Memory B cell (primary cell): Measurements from ENCODE around the gene DBR1.

Experiments used
- ATAC-seq: fragments of 150-1000 bp; cut with Tn5 transposase; 2 replicates; pipeline ENCODE4 v1.10.0; 2021; ENCODE audit warnings: low read depth, mild to moderate bottlenecking, moderate library complexity
- DNase-seq, 2 donors: peaks; one replicate each; pipeline ENCODE4 v3.0.0; 2022; ENCODE audit warnings: low spot score in 2 of 2
- H3K27ac Mint-ChIP-seq: one replicate; pipeline ENCODE4 v1.8.0; 2022; ENCODE audit warnings: mild to moderate bottlenecking, moderate library complexity, mixed read lengths
- H3K27me3 Mint-ChIP-seq: one replicate; pipeline ENCODE4 v1.8.0; 2022; ENCODE audit warnings: mixed read lengths
- H3K36me3 Mint-ChIP-seq: one replicate; pipeline ENCODE4 v1.8.0; 2022; ENCODE audit warnings: mild to moderate bottlenecking, mixed read lengths
- H3K4me1 Mint-ChIP-seq: one replicate; pipeline ENCODE4 v1.8.0; 2022; ENCODE audit warnings: mixed read lengths
- H3K4me3 Mint-ChIP-seq: one replicate; pipeline ENCODE4 v1.8.0; 2022; ENCODE audit warnings: mild to moderate bottlenecking, moderate library complexity, mixed read lengths
- H3K9me3 Mint-ChIP-seq: one replicate; pipeline ENCODE4 v1.8.0; 2022; ENCODE audit warnings: mixed read lengths

DBR1 gene

DNA sequence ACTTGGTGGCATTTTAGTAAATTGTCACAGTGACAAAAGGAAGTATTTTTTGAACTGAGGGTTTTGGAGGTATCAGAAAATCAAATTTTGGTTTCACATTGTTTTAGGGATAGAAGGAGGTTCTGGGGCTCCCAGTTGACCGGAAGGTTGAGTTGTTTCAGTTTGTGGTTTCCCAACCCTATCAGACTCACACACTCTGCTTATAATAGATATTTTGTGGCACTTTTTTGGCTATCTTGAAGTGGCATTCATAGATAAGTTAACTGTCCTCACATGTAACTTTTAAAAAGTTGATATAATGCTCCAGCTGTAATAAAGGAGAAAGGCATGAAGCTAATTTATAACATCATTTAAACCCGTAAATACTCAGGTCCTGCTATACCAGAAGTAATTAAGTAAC is 25.1 kb upstream of the DBR1 start:
- ATAC-seq (no peak), DNase-seq (no peak)
- Mint-ChIP-seq H3K9me3 (no peaks in the 10 kb centered on the region), H3K27ac (peak overlapping the region; percentile 15), H3K4me1 (peaks cover 28% of the 10 kb centered on the region), H3K36me3 (peaks cover 10% of the 10 kb centered on the region), H3K27me3 (no peaks in the 10 kb centered on the region), H3K4me3 (no peak overlapping the region)

DNA sequence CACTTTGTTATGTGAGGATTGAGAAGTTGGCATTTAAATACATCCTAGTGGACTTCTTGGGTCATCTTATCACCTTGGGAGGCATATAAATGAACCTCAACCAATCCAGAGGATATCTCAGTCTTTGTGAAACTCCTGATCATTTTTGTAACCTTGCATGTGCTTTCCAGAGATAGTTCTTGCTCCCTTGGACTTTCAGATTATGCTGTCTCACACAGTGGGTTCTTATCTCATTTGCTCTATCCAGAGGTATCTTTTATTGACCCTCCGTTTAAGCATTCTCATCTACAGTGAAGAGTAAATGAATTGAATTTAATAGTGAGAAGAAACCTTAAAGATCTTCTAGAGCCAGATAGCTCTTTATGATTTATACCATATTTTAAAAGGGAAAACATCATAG is 22.8 kb upstream of the DBR1 start:
- no peak overlapping the region for H3K4me3 Mint-ChIP-seq
- H3K36me3 Mint-ChIP-seq = peaks cover 6% of the 10 kb centered on the region
- no peaks in the 10 kb centered on the region for H3K9me3 Mint-ChIP-seq
- no peak for DNase-seq
- H3K27ac Mint-ChIP-seq = no peak overlapping the region
- H3K27me3 Mint-ChIP-seq = no peaks in the 10 kb centered on the region
- H3K4me1 Mint-ChIP-seq = peaks cover 16% of the 10 kb centered on the region
- no peak for ATAC-seq

DNA sequence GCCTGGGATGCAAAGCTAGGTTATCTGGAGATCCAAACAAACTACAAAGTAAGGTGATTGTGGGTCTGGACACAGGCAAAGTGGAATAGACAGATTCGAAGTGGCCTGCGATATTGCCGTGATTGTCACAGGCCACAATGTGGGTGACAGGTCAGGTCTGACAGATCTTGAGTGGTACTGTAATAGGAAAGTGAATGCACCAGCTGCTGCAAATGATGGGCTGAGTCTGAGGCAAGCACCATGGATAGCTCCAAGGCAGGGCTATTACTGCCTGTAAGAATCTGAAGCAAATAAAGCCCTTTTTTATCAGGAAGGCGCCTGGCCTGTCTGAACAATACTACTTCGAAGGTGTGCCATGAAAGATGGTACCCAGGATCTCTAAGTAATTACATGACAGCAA is 22.3 kb upstream of the DBR1 start:
- Mint-ChIP-seq H3K36me3 (peaks cover 6% of the 10 kb centered on the region), H3K4me1 (peaks cover 16% of the 10 kb centered on the region), H3K27ac (no peak overlapping the region), H3K4me3 (no peak overlapping the region), H3K27me3 (no peaks in the 10 kb centered on the region), H3K9me3 (no peaks in the 10 kb centered on the region)
- ATAC-seq (no peak), DNase-seq (no peak)

DNA sequence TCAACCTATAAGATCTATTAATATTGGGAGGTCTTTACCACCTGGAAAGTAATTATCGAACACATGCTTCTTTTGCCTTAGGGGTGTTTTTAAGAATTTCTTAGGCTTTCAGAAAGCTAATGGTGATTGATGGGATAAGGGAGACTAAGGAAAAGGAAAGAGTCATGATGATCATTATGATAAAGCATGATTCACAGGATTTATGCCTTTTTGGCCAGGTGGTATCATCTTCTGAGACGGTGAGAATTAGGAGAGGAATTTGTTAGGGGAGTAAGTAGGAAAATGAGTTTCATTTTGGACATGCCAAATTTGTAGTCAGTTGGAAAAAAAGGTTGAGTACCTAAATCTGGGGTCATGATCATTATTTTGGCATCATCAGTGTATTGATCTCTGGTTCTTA is 21.3 kb upstream of the DBR1 start:
- Mint-ChIP-seq H3K27me3 (no peaks in the 10 kb centered on the region), H3K4me3 (no peak overlapping the region), H3K36me3 (peaks cover 9% of the 10 kb centered on the region), H3K9me3 (no peaks in the 10 kb centered on the region), H3K4me1 (peaks cover 19% of the 10 kb centered on the region), H3K27ac (no peak overlapping the region)
- no peak for ATAC-seq
- no peak for DNase-seq

DNA sequence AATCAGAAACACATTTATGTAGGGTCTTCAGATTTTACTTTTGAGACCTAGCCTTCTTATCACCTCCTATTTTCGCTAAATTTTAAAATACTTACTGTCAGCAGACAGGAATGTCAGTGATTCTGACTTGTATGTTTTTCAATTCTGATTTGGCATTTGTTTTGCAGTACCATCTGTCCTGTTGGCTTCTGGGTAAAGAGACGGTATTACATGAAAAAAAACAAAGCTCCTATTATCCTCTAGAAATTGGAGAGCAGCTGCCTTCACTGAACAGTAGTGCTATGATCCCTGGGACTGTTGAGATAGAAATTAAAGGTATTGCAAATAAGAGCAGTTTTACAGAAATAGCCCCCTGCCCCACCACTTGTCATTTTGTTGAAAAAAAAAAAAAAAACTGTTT is 20.8 kb upstream of the DBR1 start:
- no peak overlapping the region for H3K27ac Mint-ChIP-seq
- DNase-seq = no peak
- no peak for ATAC-seq
- H3K27me3 Mint-ChIP-seq = no peaks in the 10 kb centered on the region
- peaks cover 11% of the 10 kb centered on the region for H3K36me3 Mint-ChIP-seq
- peaks cover 22% of the 10 kb centered on the region for H3K4me1 Mint-ChIP-seq
- no peak overlapping the region for H3K4me3 Mint-ChIP-seq
- no peaks in the 10 kb centered on the region for H3K9me3 Mint-ChIP-seq

DNA sequence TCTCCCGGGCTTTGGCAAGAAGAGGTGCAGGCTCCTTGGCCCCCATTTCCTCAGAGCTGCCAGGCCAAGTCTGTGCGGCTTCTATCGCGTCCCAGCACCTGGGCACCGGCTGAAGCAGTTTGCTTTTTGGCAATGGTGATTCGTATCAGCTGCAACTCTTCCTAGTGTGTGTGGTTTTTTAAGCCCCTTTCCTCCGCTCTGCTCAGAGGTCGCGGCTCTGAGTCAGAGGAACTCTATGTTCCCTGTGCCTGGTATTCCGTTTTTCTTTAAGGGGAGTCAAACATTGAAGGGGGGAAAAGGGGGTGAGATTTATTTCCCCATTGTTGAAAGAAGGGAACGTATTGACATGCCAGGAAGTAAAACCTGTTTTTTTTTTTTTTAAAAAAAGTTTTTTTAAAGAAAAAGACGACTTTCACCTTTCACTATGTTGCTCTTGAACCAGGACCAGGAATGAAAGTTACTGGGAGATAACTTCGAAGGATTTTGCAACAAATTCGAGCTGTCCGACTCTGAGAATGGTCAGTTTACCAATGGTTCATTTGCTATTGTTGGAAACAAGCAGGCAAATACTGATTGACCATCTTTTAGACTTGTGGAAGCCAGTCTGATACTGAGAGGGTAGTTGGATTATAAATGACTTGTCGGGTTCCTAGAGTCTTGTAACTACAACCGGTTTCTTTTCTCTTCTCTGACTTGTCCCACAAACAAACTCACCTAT is 13.5 kb upstream of the DBR1 start:
- H3K27me3 Mint-ChIP-seq = peaks cover 2% of the 10 kb centered on the region
- no peak for DNase-seq

DNA sequence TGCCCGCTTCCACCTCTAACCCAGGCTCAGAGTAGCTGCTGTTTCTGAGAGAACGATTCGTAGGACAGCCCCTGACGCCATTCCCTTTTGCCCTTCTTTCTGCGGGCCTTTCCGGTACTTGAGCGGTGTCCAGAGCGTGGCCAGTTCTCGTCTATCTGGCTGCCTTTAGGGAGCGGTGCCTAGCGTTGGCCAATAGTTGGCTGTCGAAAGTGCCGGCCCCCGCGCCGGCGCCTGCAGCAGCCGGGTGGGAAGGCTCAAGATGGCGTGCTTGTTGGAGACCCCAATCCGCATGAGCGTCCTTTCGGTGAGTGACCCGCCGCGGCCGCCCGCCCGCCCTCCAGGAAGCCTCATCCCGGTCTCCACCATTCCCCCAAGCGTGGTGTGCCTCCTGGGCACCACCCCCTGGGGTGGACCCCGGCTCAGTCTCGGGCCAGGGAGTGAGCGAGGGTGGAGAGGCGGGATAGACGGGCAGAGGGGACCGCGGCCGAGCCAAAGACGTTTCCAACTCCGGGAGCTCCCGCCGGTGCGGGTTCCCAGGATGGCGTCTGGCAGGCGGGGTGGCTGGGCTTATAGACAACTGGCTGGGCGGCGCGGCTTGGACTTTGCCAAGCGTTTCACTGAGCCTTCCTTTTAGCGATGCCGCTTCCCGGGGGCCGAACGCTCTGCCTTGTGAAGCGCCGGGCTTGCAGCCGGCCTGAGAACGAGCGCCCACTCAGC is 12.7 kb upstream of the DBR1 start, which contains the start of gene ARMC8:
TSS of gene ARMC8 (plus strand) at position 6 of the 717 bp plus-strand sequence. CDS start at position 260, 254 bp downstream.
- Mint-ChIP-seq H3K27me3 (peaks cover 2% of the 10 kb centered on the region), H3K36me3 (peaks cover 6% of the 10 kb centered on the region), H3K4me3 (peak within 1 kb of the TSS; percentile 95), H3K4me1 (peaks cover 27% of the 10 kb centered on the region), H3K9me3 (no peaks in the 10 kb centered on the region), H3K27ac (peak within 1 kb of the TSS; percentile 95)
- ATAC-seq (peak; percentile 59), DNase-seq (peak; percentile 20 to 83)

More for the DNA sequence above, 13.5 kb upstream of the DBR1 start:
- H3K4me1 Mint-ChIP-seq = peaks cover 27% of the 10 kb centered on the region
- H3K36me3 Mint-ChIP-seq = peaks cover 6% of the 10 kb centered on the region
- ATAC-seq = peak; percentile 26
- peak overlapping the region; percentile 55 for H3K27ac Mint-ChIP-seq
- no peaks in the 10 kb centered on the region for H3K9me3 Mint-ChIP-seq
- H3K4me3 Mint-ChIP-seq = peak overlapping the region; percentile 95

DNA sequence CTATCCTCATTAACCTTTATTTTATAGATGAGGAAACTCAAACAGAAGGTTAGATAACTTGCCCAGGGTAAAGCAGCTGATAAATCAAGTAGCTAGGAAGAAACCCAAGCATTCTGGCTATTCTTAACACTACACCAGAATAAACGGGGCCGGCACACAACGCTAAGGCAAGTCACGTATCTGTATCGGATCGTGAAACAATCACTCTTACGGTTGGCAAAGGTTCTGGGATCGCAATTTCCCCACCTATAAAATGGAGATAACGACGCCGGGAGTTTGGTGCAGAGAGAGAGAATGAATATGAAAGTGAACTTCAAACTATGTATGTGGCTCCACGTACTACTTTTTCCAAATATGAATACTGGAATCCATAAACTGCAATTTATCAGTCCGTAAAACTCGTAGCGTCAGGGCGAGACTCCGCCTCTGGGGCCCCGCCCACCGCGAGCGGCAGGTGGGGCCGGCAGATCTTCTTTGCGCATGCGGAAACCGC is 12.1 kb upstream of the DBR1 start:
- peak; percentile 90 for ATAC-seq
- peak in 1 of 2 donors; percentile 83 for DNase-seq
- H3K36me3 Mint-ChIP-seq = peaks cover 6% of the 10 kb centered on the region
- H3K27me3 Mint-ChIP-seq = peaks cover 2% of the 10 kb centered on the region
- peak overlapping the region; percentile 95 for H3K4me3 Mint-ChIP-seq
- H3K4me1 Mint-ChIP-seq = peaks cover 27% of the 10 kb centered on the region
- no peaks in the 10 kb centered on the region for H3K9me3 Mint-ChIP-seq
- H3K27ac Mint-ChIP-seq = peak overlapping the region; percentile 95

DNA sequence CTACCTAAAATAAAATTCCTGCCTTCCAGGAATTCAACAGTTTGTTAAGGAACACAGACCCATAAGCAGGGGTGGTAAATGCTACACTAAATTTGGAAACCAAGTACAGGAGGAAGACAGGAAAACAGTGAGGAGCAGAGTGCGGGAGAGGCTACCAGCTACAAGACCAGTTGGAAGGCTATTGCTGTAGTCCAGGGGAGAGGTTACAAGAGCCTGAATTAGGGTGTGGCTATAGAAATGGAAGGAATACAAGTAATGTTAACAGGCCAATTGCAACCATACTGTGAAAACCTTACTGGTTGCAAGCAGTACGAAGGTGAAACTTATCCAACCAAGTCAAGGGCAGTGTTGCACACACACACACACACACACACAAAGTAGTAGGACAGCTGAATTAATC is 11.5 kb upstream of the DBR1 start:
- no peaks in the 10 kb centered on the region for H3K9me3 Mint-ChIP-seq
- peak overlapping the region; percentile 42 for H3K27ac Mint-ChIP-seq
- peaks cover 3% of the 10 kb centered on the region for H3K36me3 Mint-ChIP-seq
- H3K27me3 Mint-ChIP-seq = peaks cover 2% of the 10 kb centered on the region
- H3K4me1 Mint-ChIP-seq = peaks cover 22% of the 10 kb centered on the region
- DNase-seq (no peak), ATAC-seq (no peak)
- H3K4me3 Mint-ChIP-seq = peak overlapping the region; percentile 95

DNA sequence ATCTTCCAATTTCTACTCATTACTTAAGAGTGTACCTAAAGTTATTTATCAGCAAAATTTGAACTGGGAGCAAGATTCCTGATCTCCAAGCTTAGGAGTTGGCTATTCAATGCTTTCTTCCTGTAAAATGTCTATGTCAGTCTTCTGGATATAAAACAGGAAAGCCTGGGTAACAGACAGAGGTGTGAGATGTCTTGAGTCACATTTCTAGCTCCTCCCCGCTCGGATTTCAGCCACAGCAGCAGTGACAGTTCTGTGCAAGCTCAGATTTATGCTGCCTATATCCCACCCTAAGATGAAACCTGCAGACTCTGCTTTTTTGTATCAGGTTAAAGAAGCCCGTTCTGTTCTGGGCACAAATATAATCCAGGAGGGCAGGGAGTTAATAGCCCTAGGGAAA is 10.3 kb upstream of the DBR1 start:
- Mint-ChIP-seq H3K36me3 (no peaks in the 10 kb centered on the region), H3K4me1 (peaks cover 16% of the 10 kb centered on the region), H3K27me3 (peaks cover 2% of the 10 kb centered on the region), H3K27ac (no peak overlapping the region), H3K4me3 (no peak overlapping the region), H3K9me3 (no peaks in the 10 kb centered on the region)
- DNase-seq = no peak
- ATAC-seq = no peak

DNA sequence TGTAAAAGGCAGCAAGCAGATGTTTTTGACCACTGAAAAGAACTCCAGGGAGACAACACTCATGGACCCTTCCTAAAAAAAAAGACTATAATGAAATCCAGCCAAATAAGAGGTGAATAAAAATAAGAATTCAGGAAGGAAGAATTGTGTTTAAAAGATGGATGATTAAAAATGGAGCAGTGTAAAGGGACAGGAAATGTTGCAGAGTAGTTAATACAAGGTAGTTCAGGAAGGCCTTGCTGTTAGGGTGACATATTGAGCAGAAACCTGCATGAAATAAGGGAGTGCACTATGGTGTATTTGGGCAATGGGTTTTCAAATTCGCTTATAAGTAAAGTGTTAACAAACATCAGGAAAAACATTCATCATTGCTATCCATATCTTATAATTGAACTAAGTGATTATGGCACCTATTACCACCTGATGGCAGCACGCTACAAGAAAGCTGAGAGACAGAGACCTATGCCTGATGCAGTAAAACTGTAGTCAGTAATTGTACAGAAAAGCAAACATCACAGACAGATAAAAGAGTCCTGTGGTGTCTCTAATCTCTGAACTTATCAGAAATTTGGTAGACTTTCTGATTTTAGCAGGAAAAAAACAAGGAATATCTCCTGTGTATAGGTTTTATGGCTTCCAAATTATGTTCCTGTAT is 5.8 kb upstream of the DBR1 start:
- no peak for DNase-seq
- Mint-ChIP-seq H3K4me1 (no peaks in the 10 kb centered on the region), H3K27me3 (peaks cover 1% of the 10 kb centered on the region), H3K36me3 (no peaks in the 10 kb centered on the region), H3K27ac (no peak overlapping the region), H3K9me3 (no peaks in the 10 kb centered on the region), H3K4me3 (no peak overlapping the region)
- ATAC-seq = peak; percentile 78

DNA sequence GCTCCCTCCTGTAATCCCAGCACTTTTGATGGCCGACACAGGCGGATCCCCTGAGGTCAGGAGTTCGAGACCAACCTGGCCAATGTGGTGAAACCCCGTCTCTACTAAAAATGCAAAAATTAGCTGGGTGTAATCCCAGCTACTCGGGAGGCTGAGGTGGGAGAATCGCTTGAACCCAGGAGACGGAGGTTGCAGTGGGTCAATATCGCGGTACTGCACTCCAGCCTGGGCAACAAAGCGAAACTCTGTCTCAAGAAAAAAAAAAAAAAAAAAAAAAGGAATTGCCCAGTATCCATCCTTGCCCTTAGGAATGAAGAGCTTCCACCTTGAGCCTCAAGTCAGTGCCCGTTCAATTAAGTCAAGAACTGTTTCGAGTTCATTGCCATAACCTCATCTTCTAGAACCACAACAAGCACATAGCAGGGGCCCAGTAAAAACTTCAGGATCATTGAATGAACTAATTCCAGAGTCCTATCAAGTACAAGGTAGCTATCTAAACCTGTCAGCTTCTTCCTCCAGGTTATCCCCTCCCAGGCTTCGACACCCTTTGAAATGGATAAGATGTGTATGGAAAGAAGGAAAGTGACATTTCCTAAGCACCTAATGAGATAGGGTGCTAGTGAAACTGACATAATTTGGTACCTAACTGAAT is 826 bp downstream of the DBR1 start:
- Mint-ChIP-seq H3K36me3 (peaks cover 8% of the 10 kb centered on the region), H3K9me3 (no peaks in the 10 kb centered on the region), H3K27ac (peak overlapping the region; percentile 91), H3K27me3 (no peaks in the 10 kb centered on the region), H3K4me1 (peaks cover 22% of the 10 kb centered on the region), H3K4me3 (peak overlapping the region; percentile 95)
- DNase-seq (no peak), ATAC-seq (no peak)

DNA sequence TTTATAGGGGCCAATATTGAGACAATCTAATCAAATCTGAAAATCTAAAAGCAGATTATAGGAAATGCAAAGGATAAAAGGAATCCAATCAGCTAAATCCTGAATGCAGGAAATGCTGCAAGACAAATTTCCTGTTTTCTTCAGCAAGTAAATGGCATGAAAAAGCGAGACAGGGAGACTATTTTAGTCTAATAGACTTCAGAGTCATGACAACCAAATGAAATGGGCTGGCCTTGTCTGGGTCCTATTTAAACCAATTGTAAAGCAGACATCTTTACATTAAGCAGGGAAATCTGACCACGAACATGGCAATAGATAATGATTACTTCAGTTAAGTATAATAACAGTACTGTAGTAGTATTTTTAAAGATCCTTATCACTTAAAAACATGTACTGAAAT is 2.1 kb downstream of the DBR1 start:
- H3K4me3 Mint-ChIP-seq = no peak overlapping the region
- H3K9me3 Mint-ChIP-seq = no peaks in the 10 kb centered on the region
- H3K27me3 Mint-ChIP-seq = no peaks in the 10 kb centered on the region
- H3K4me1 Mint-ChIP-seq = peaks cover 22% of the 10 kb centered on the region
- DNase-seq = no peak
- ATAC-seq = no peak
- H3K27ac Mint-ChIP-seq = no peak overlapping the region
- peaks cover 12% of the 10 kb centered on the region for H3K36me3 Mint-ChIP-seq

DNA sequence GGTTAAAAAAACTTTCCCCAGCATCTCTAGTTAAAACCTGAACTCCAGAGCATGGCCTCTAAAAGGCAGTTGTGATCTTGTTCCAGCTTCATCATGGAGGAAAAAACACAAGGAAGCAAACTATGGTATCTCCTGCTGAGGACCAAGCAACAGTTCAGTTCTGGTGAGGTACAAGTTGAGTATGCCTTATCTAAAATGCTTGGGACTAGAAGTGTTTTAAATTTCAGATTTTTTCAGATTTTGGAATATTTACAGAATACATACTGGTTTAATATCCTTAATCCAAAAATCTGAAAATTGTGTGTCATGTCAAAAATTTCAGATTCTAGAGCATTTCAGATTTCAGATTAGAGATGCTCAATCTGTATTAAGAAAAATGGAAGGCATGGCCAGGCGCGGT is 9.7 kb downstream of the DBR1 start:
- H3K27ac Mint-ChIP-seq = no peak overlapping the region
- H3K27me3 Mint-ChIP-seq = no peaks in the 10 kb centered on the region
- no peaks in the 10 kb centered on the region for H3K4me1 Mint-ChIP-seq
- ATAC-seq (no peak), DNase-seq (no peak)
- no peaks in the 10 kb centered on the region for H3K9me3 Mint-ChIP-seq
- H3K36me3 Mint-ChIP-seq = peaks cover 36% of the 10 kb centered on the region
- no peak overlapping the region for H3K4me3 Mint-ChIP-seq
